GM19351 (cell line): Measurements from ENCODE around the gene TOX3.

Experiments
- ATAC-seq: cut with Tn5 transposase; IDR thresholded peaks from one replicate; pipeline ENCODE4 v1.9.1; 2021; ENCODE audit warnings: mild to moderate bottlenecking, moderate library complexity; ENCODE audit not compliant: unreplicated experiment

TOX3 gene

DNA sequence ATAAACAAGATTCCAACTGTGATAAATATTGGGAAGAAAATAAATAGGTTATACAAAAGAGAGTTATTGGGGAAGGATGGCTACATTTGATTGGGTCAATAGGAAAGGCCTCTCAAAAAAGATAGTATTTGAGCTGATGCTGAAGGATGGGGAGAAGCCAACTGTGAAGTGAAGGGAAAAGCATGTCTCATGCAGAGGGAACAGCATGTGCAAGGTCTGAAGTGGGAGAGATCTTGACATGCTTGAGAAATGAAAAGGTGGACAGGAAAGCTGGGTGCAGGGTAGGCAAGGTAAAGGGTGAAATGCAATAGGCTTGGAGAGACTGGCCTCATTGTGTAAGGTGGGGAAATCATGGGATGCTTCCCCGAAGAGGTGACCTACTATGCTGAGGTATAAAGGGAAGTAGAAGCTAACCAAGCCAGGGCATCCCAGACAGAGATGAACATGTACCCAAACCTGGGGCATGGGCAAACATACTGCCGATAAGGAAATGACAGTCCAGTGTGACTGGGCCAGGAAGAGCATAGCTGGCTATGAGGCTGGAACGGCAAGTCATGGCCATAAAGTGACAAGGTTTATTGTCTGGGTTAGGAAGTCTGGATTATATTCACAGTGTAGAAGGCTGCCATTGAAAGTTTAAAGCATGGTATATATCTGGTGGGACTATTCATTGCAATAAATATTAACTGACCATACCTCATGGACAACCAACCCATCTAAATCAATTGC lies 91.2 kb downstream of the TOX3 start:
- ATAC-seq: no peak

GRCh38 chr16:52453644-52454043 lies 93.3 kb downstream of the TOX3 start:
- ATAC-seq: no peak

DNA sequence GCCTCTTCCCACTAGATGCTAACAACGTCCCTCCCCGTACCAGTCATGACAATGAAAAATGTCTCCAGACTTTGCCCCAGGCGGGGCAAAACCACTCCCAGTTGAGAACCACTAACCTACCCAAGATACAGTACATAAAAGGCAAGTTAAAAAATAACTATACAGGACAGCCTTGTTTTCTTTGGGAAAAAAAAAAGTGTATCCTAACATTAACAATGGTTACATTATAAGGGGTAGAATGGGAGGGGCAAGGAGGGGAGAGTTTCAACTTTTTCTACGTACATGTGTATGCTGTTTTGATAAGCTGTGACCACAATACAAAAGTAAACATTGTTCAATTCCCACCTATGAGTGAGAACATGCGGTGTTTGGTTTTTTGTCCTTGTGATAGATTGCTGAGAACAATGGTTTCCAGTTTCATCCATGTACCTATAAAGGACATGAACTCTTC lies 94.9 kb downstream of the TOX3 start:
- no peak for ATAC-seq

GRCh38 chr16:52450916-52451315 lies 96.0 kb downstream of the TOX3 start:
- ATAC-seq: no peak

DNA sequence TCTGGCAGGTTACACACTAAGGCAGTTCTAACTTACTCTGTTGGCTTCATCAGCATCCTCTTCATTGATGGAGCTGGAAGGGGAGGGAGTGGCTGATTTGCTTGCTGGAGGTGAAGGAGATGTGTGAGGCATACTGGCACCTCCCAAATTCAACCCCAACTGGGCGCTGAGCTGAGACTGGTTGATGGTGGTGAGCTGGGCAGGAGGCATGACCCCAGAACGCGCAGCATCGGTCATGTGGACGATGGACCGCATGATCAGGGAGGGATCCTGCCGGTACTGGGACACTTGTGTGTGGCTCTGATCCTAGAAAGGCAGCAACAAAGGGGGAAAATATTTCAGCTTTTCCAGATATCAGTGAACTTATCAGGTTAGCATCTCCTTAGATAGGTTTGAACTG lies 96.7 kb downstream of the TOX3 start:
- no peak for ATAC-seq

DNA sequence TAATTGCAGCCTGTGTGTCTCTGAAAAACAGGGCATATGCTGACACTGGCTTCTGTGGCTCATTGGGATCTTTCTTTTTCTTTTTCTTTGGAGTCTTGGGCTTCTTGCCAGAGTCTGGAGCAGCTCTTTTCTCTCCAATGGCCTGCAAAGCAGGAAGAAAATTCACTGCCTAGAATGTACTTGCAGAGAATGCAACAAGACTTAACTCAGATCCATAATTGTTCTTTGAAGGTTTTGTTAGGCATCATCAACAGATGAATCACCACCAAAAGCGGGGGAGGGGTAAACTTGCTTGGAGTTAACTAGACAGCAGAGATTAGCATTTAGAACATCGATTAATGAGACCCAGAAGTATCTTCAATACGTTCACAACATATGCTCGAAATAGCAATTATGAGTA lies 100.9 kb downstream of the TOX3 start:
- ATAC-seq: no peak

DNA sequence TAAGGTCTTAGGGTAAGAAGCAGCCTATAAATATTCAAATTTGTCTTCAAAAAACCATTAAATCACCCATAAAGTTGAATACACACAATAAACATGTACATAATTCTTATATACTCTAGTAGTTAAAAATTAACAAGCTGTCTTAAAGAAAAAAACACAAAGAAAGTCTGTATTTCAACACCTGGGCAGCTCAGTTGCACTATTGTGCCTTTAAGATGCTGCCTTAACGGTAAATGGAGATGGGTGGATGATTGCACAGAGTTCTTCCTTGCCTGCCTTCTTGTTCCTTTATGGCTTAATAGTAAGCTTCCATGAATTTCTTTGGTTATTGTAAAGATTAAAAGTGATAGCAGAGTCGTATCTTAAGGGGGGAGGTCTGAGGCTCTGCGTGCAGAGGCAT lies 105.1 kb downstream of the TOX3 start:
- no peak for ATAC-seq

- ATAC-seq: no peak
Observed at GRCh38 chr16:52440248-52440647, 106.7 kb downstream of the TOX3 start.

- ATAC-seq: no peak
Observed at GRCh38 chr16:52439750-52440149, 107.2 kb downstream of the TOX3 start.

DNA sequence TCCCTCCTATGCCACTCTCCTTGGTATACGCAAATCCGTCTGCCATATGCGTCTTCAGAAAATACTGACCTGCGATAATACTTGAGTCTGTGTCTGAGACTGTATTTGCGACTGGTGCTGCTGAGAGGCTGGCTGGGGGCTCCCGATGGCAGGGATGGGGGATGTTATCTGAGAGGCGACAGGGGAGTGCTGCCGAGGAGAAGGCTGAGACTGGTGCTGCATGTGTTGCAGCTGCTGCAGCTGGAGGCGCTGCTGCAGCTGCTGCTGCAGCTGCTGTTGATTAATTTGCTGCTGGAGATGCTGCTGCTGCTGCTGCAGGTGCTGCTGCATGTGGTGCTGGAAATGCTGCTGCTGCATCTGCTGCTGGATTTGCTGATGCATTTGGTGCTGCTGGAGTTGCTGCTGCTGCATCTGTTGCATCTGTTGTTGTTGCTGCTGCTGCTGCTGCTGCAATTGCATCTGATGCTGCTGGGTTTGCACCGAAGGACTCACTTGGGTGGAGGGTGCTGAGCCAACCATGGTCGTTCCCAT lies 107.7 kb downstream of the TOX3 start:
- no peak for ATAC-seq

GRCh38 chr16:52437277-52437670 lies 109.7 kb downstream of the TOX3 start:
- no peak for ATAC-seq

DNA sequence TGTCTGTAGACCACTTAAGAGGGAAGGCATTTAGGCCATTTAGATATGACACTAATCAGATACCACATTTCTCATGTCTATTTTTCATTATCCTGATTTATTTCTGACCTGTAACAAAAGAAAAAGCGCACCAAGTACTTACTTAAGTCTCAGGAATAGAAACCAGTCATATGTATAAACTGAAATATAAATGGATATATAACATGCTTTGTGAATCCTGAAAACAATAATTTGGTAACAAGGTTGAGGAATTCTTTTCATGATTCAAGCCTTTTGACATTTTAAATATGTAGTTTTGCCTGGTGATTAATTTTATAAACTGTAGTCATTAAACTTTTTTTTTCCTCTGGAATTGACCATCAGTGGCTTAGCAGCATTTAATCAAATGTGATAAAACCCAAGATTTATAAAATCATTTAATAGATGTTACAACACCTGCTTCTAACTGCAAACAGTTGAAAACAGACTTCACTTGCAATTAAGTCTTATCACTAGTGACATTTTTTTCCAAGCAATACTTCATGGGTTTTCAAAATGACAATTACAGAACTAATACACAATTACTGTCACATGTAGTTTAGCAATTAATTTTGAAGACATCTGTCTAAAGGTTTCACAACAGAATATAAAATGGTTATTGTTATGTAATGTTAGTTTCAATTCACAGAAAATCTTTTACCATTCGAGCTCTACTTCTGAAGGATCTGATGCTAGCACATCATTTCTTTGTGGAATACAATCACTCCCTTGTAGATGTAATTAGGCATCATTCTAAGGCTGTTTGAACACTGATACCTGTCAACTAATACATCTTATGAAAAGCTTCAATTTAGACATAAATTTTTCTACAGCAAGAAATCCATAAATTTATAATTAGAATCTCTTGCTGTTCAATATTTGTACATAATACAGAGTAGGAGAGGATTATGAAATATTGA lies 110.3 kb downstream of the TOX3 start:
- no peak for ATAC-seq

DNA sequence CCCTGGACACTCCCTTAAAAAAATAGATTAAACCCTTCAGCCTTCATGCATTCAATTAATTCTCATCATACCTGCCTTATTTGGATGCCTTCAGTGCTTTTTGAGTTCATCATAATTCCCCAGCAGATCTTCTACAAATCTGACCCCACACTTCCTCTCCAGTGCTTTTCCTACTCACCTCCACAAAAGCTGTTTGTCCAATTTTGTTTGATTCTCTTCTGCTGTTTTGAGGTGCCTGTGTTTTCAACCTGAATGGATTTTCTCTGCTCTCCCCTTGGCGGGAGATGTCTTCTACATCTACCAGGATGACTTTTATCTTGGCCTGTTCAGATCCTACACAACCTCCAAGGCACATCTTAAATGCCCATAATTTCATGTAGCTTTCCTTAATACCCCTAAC lies 112.7 kb downstream of the TOX3 start:
- no peak for ATAC-seq

- no peak for ATAC-seq
Observed at GRCh38 chr16:52433643-52434042, 113.3 kb downstream of the TOX3 start.

- ATAC-seq: no peak
Observed at GRCh38 chr16:52424591-52424990, 122.4 kb downstream of the TOX3 start.

GRCh38 chr16:52422307-52422706 lies 124.6 kb downstream of the TOX3 start:
- ATAC-seq: no peak

DNA sequence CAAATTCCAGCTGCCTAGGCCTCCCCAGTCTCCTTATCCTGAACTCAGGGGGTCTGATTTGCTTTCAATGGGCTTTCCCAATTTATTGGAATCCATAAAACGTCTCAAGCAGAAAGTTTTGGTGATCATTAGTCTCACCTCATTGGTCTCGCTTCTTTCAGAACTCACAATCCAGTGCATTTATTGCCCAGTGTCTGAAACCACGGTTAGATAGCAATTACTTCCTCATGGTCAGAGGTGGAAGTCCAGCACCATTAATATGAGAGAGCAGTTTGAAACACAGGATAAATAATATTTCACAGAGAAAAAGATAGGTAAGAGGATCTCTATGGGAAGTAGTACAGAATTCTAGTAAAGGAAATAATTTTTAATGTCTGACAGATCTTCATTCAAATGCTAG lies 128.7 kb downstream of the TOX3 start:
- ATAC-seq: no peak

GRCh38 chr16:52416888-52417287 lies 130.1 kb downstream of the TOX3 start:
- no peak for ATAC-seq

DNA sequence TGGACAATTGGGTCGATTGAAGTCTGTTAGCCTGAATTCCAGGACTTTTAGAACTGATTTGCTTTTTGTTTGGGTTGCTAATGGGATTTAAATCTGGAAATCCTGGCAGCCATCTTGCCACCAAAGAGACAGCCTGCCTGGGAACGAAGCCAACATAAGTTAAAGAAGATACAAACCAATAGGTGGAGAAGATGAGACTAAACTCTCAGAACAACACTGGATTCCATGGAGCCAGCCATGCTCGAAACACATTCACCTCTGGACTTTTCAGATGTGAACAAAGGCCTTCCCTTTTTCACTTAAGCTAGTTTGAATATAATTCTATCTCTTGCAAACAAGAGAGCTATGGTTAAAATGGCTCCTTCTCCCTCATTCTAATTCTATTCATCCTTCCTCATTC lies 135.9 kb downstream of the TOX3 start:
- no peak for ATAC-seq

DNA sequence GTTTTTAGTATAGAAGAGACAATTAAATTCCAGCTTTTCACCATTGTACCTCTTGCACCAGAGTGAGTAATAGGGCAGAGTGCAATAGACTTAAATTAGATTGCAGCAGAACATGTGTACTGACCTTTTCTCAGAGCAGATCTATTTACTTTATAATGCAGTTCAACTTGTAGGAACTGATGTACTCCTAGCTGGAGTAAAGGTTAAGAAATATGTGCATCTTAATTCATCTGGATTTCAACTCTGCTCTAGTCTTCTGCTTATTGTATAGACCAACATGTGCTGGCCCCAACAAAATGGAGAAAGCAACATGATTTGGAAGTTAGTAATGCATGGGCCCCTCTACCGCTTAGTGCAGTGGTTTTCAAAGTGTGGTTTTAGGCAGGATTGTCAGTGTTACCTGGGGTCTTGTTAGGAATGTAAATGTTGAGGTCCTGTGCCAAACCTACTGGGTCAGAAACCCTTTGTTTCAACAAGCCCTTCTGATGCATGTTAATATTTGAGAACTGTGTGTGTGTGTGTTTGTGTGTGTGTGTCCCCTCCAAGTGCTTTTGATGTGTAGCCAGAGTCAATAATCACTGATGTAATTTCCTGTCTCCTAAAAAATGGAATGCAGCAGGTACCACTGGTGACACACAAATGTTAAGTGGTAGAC lies 138.6 kb downstream of the TOX3 start:
- ATAC-seq: no peak

GRCh38 chr16:52407778-52408177 lies 139.2 kb downstream of the TOX3 start:
- ATAC-seq: no peak
